ENCODE measurements around the gene PIGC.
A peak's percentile ranks its signal among the peaks of the same experiment; 100 is the strongest.

PIGC gene

GRCh38 chr1:172453607-172454006 lies 9.7 kb upstream of the PIGC start:
- no peak overlapping the region for H3K4me3 ChIP-seq (ENCODE audit: low read depth in 1 of 5, low read length in 5 of 5)
- H3K27ac ChIP-seq (ENCODE audit: low read depth, low read length): no peak overlapping the region
- peaks cover 0 to 22% (median 8%) of the 10 kb centered on the region in 5 donors for H3K4me1 ChIP-seq (ENCODE audit: control insufficient read depth in 5 of 5, insufficient read depth in 5 of 5, low read length in 5 of 5)
- H3K36me3 ChIP-seq (ENCODE audit: control insufficient read depth in 5 of 5, insufficient read depth in 5 of 5, low read length in 5 of 5): no peaks in the 10 kb centered on the region
- no peaks in the 10 kb centered on the region for H3K9me3 ChIP-seq (ENCODE audit: control insufficient read depth in 5 of 5, low read length in 5 of 5)
- no peak overlapping the region for H3K9ac ChIP-seq (ENCODE audit: low read length in 5 of 5)
- H3K27me3 ChIP-seq (ENCODE audit: control insufficient read depth in 5 of 5, insufficient read depth in 4 of 5, low read length in 5 of 5): no peaks in the 10 kb centered on the region

GRCh38 chr1:172453153-172453545 lies 9.3 kb upstream of the PIGC start:
- no peak overlapping the region for H3K27ac ChIP-seq (ENCODE audit: low read depth, low read length)
- H3K27me3 ChIP-seq (ENCODE audit: control insufficient read depth in 5 of 5, insufficient read depth in 4 of 5, low read length in 5 of 5): no peaks in the 10 kb centered on the region
- no peak overlapping the region for H3K4me3 ChIP-seq (ENCODE audit: low read depth in 1 of 5, low read length in 5 of 5)
- H3K4me1 ChIP-seq (ENCODE audit: control insufficient read depth in 5 of 5, insufficient read depth in 5 of 5, low read length in 5 of 5): peaks cover 0 to 22% (median 8%) of the 10 kb centered on the region in 5 donors
- no peak overlapping the region for H3K9ac ChIP-seq (ENCODE audit: low read length in 5 of 5)
- no peaks in the 10 kb centered on the region for H3K36me3 ChIP-seq (ENCODE audit: control insufficient read depth in 5 of 5, insufficient read depth in 5 of 5, low read length in 5 of 5)
- H3K9me3 ChIP-seq (ENCODE audit: control insufficient read depth in 5 of 5, low read length in 5 of 5): no peaks in the 10 kb centered on the region

DNA sequence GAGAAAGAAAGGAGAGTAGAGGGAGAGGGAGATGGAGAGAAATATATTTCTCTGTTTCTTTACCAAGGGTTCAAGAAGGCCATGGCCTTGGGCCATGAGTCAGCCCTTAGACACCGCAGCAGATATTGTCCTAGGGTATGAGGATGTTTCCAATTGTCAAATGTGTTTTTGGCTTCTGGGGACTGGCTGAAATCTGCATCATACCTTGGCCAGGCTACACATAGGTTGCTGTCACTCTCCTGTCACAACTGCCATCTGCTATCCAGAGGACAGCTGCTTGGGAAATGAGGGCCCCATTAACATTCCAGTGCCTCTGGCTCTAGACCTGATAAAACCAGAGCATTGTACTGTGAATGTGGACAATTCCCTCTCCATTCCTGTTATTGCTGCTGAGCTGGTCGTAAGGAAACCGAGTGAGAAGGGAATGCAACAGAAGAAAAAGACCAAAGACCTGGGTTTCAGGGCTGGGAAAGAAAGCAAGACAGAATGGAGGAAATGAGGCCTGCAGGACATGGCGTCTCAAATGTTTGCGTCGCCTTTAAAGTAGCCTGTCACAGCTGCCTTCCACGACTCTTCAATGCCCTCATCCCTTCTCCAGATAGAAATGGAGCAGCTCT lies 8.8 kb upstream of the PIGC start:
- H3K27ac ChIP-seq (ENCODE audit: low read depth, low read length): no peak overlapping the region
- peaks cover 0 to 21% (median 8%) of the 10 kb centered on the region in 5 donors for H3K4me1 ChIP-seq (ENCODE audit: control insufficient read depth in 5 of 5, insufficient read depth in 5 of 5, low read length in 5 of 5)
- H3K9me3 ChIP-seq (ENCODE audit: control insufficient read depth in 5 of 5, low read length in 5 of 5): no peaks in the 10 kb centered on the region
- no peak overlapping the region for H3K9ac ChIP-seq (ENCODE audit: low read length in 5 of 5)
- no peaks in the 10 kb centered on the region for H3K36me3 ChIP-seq (ENCODE audit: control insufficient read depth in 5 of 5, insufficient read depth in 5 of 5, low read length in 5 of 5)
- H3K4me3 ChIP-seq (ENCODE audit: low read depth in 1 of 5, low read length in 5 of 5): no peak overlapping the region
- no peaks in the 10 kb centered on the region for H3K27me3 ChIP-seq (ENCODE audit: control insufficient read depth in 5 of 5, insufficient read depth in 4 of 5, low read length in 5 of 5)

GRCh38 chr1:172451002-172451443 lies 7.2 kb upstream of the PIGC start:
- Histone ChIP-seq H3K4me1 (ENCODE audit: control insufficient read depth in 5 of 5, insufficient read depth in 5 of 5, low read length in 5 of 5) (peaks cover 0 to 20% (median 5%) of the 10 kb centered on the region in 5 donors), H3K27ac (ENCODE audit: low read depth, low read length) (no peak overlapping the region), H3K27me3 (ENCODE audit: control insufficient read depth in 5 of 5, insufficient read depth in 4 of 5, low read length in 5 of 5) (no peaks in the 10 kb centered on the region), H3K4me3 (ENCODE audit: low read depth in 1 of 5, low read length in 5 of 5) (no peak overlapping the region), H3K9me3 (ENCODE audit: control insufficient read depth in 5 of 5, low read length in 5 of 5) (no peaks in the 10 kb centered on the region), H3K36me3 (ENCODE audit: control insufficient read depth in 5 of 5, insufficient read depth in 5 of 5, low read length in 5 of 5) (no peaks in the 10 kb centered on the region), H3K9ac (ENCODE audit: low read length in 5 of 5) (no peak overlapping the region)

- H3K36me3 ChIP-seq (ENCODE audit: control insufficient read depth in 5 of 5, insufficient read depth in 5 of 5, low read length in 5 of 5): no peaks in the 10 kb centered on the region
- H3K27me3 ChIP-seq (ENCODE audit: control insufficient read depth in 5 of 5, insufficient read depth in 4 of 5, low read length in 5 of 5): no peaks in the 10 kb centered on the region
- H3K9me3 ChIP-seq (ENCODE audit: control insufficient read depth in 5 of 5, low read length in 5 of 5): no peaks in the 10 kb centered on the region
These were observed 6.6 kb upstream of the PIGC start for GRCh38 chr1:172450524-172450885.

GRCh38 chr1:172449585-172450523 lies 6.0 kb upstream of the PIGC start:
- Histone ChIP-seq H3K4me3 (ENCODE audit: low read depth in 1 of 5, low read length in 5 of 5) (peak overlapping the region; percentile 13 to 67 (median 50)), H3K27me3 (ENCODE audit: control insufficient read depth in 5 of 5, insufficient read depth in 4 of 5, low read length in 5 of 5) (no peaks in the 10 kb centered on the region), H3K36me3 (ENCODE audit: control insufficient read depth in 5 of 5, insufficient read depth in 5 of 5, low read length in 5 of 5) (no peaks in the 10 kb centered on the region), H3K4me1 (ENCODE audit: control insufficient read depth in 5 of 5, insufficient read depth in 5 of 5, low read length in 5 of 5) (peaks cover 0 to 20% (median 5%) of the 10 kb centered on the region in 5 donors), H3K9me3 (ENCODE audit: control insufficient read depth in 5 of 5, low read length in 5 of 5) (no peaks in the 10 kb centered on the region), H3K9ac (ENCODE audit: low read length in 5 of 5) (no peak overlapping the region), H3K27ac (ENCODE audit: low read depth, low read length) (no peak overlapping the region)

More at GRCh38 chr1:172450524-172450885, 6.6 kb upstream of the PIGC start:
- Histone ChIP-seq H3K27ac (ENCODE audit: low read depth, low read length) (no peak overlapping the region), H3K4me3 (ENCODE audit: low read depth in 1 of 5, low read length in 5 of 5) (peak overlapping the region in 4 of 5 donors; percentile 46 to 67 (median 51)), H3K9ac (ENCODE audit: low read length in 5 of 5) (no peak overlapping the region), H3K4me1 (ENCODE audit: control insufficient read depth in 5 of 5, insufficient read depth in 5 of 5, low read length in 5 of 5) (peaks cover 0 to 20% (median 5%) of the 10 kb centered on the region in 5 donors)

DNA sequence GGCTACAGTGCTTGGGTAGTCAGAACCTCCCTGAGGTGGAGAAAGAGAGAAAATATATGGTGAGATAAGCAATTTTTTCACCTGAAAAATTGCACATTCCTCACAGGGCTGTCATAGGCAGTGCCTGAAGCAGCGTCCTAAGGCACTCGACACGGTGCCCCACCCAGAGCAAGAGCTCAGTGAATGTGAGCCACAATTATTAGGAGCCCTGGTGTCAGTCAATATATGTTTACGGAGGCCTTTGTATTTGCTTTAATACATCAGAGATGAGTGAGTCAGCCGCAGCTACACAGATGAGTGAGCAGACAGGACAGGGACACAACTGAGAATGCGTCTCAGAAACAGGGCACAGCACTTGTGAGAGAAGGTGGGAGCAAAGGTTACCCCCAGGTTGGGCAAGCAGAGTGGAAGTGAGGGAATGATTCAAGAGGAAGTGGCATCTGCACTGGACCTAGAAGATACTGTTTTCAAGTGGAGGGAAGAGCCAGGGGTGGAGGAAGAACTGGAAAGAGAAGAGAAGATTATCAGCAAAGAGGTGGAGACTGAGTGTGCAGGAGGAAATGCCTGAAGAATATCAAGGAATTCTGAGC lies 5.2 kb upstream of the PIGC start:
- Histone ChIP-seq H3K4me3 (ENCODE audit: low read depth in 1 of 5, low read length in 5 of 5) (no peak overlapping the region), H3K36me3 (ENCODE audit: control insufficient read depth in 5 of 5, insufficient read depth in 5 of 5, low read length in 5 of 5) (no peaks in the 10 kb centered on the region), H3K27me3 (ENCODE audit: control insufficient read depth in 5 of 5, insufficient read depth in 4 of 5, low read length in 5 of 5) (no peaks in the 10 kb centered on the region), H3K9me3 (ENCODE audit: control insufficient read depth in 5 of 5, low read length in 5 of 5) (no peaks in the 10 kb centered on the region), H3K4me1 (ENCODE audit: control insufficient read depth in 5 of 5, insufficient read depth in 5 of 5, low read length in 5 of 5) (peaks cover 0 to 23% (median 9%) of the 10 kb centered on the region in 5 donors), H3K9ac (ENCODE audit: low read length in 5 of 5) (no peak overlapping the region), H3K27ac (ENCODE audit: low read depth, low read length) (no peak overlapping the region)

DNA sequence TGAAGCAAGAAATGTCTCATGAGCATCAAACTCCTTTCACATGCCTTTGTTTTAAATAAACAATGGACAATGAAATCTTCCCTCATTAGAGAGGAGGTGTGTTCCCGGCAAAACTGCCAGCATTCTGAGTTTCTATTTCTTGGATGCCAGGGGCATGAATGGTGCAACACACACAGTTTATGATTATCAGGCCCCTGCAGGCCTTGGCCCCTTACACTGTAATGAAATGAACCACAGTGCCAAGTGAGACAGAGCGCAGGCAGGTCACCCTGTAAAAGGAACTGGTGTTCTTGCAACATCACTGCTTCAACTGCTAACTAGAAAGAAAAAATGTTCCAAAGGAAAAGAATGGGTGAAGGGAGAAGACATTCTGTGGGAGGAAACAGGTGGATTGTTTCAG lies 3.8 kb upstream of the PIGC start:
- no peaks in the 10 kb centered on the region for H3K36me3 ChIP-seq (ENCODE audit: control insufficient read depth in 5 of 5, insufficient read depth in 5 of 5, low read length in 5 of 5)
- H3K9me3 ChIP-seq (ENCODE audit: control insufficient read depth in 5 of 5, low read length in 5 of 5): no peaks in the 10 kb centered on the region
- H3K4me3 ChIP-seq (ENCODE audit: low read depth in 1 of 5, low read length in 5 of 5): no peak overlapping the region
- H3K27me3 ChIP-seq (ENCODE audit: control insufficient read depth in 5 of 5, insufficient read depth in 4 of 5, low read length in 5 of 5): no peaks in the 10 kb centered on the region
- no peak overlapping the region for H3K9ac ChIP-seq (ENCODE audit: low read length in 5 of 5)
- peaks cover 0 to 31% (median 18%) of the 10 kb centered on the region in 5 donors for H3K4me1 ChIP-seq (ENCODE audit: control insufficient read depth in 5 of 5, insufficient read depth in 5 of 5, low read length in 5 of 5)
- no peak overlapping the region for H3K27ac ChIP-seq (ENCODE audit: low read depth, low read length)

DNA sequence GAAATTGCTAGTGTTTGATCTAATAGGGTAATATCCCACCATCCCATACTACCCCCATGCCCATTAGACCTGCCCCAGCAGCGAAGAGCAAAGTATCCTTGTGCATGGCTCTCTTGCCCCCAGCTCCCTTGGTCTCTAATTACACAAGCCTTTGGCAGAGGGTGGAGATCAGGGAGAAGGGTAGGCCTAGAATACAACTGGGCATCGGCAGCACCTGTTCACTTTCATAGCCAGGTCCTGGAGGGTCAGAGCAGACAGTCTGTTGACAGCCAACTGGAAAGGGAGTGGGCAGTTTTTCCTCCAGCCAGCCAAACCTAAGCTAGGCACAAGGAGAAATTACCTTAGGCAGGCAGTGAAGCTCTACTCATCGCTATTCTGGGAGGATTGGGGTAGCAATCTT lies 2.7 kb upstream of the PIGC start:
- H3K9ac ChIP-seq (ENCODE audit: low read length in 5 of 5): no peak overlapping the region
- no peak overlapping the region for H3K4me3 ChIP-seq (ENCODE audit: low read depth in 1 of 5, low read length in 5 of 5)
- no peaks in the 10 kb centered on the region for H3K9me3 ChIP-seq (ENCODE audit: control insufficient read depth in 5 of 5, low read length in 5 of 5)
- no peaks in the 10 kb centered on the region for H3K27me3 ChIP-seq (ENCODE audit: control insufficient read depth in 5 of 5, insufficient read depth in 4 of 5, low read length in 5 of 5)
- peaks cover 0 to 33% (median 22%) of the 10 kb centered on the region in 5 donors for H3K4me1 ChIP-seq (ENCODE audit: control insufficient read depth in 5 of 5, insufficient read depth in 5 of 5, low read length in 5 of 5)
- H3K36me3 ChIP-seq (ENCODE audit: control insufficient read depth in 5 of 5, insufficient read depth in 5 of 5, low read length in 5 of 5): peaks cover 0 to 8% (median 4%) of the 10 kb centered on the region in 5 donors
- no peak overlapping the region for H3K27ac ChIP-seq (ENCODE audit: low read depth, low read length)

Data from subcutaneous abdominal adipose tissue (tissue), 5 donors.